GM18502 (cell line): ENCODE data around the gene CES4A.
"Not testable (repeated sequence)": the region's sequence is repeated elsewhere in the genome, so short reads cannot be mapped to it uniquely, and the experiment has no call there.

Experiments
- ATAC-seq: cut with Tn5 transposase; IDR thresholded peaks from one replicate; pipeline ENCODE4 v1.9.1; 2021; ENCODE audit warnings: mild to moderate bottlenecking; ENCODE audit not compliant: unreplicated experiment, poor library complexity

CES4A gene

GRCh38 chr16:66979011-66979717 is 9.2 kb upstream of the CES4A start:
- ATAC-seq: no peak

- no peak for ATAC-seq
Measured at GRCh38 chr16:66983033-66983432, 5.4 kb upstream of the CES4A start.

- no peak for ATAC-seq
Measured at GRCh38 chr16:66984892-66985311, 3.5 kb upstream of the CES4A start.

- no peak for ATAC-seq
Measured at GRCh38 chr16:66986559-66986958, 1.8 kb upstream of the CES4A start.

- no peak for ATAC-seq
Measured at GRCh38 chr16:66991545-66992077, 3.2 kb downstream of the CES4A start.

GRCh38 chr16:66993558-66993957 is 5.2 kb downstream of the CES4A start:
- not testable (repeated sequence) for ATAC-seq

GRCh38 chr16:66996324-66996982 is 8.1 kb downstream of the CES4A start:
- no peak for ATAC-seq

- no peak for ATAC-seq
Measured at GRCh38 chr16:66996983-66997358, 8.6 kb downstream of the CES4A start.

- ATAC-seq: no peak
Measured at GRCh38 chr16:67000384-67001351, 12.3 kb downstream of the CES4A start.

- no peak for ATAC-seq
Measured at GRCh38 chr16:67001726-67002125, 13.3 kb downstream of the CES4A start.

GRCh38 chr16:67006930-67007658 is 18.7 kb downstream of the CES4A start:
- no peak for ATAC-seq

GRCh38 chr16:67009158-67009557 is 20.8 kb downstream of the CES4A start:
- no peak for ATAC-seq

- no peak for ATAC-seq
Measured at GRCh38 chr16:67011274-67011673, 22.9 kb downstream of the CES4A start.

- ATAC-seq: no peak
Measured at GRCh38 chr16:67013233-67013822, 24.9 kb downstream of the CES4A start.

GRCh38 chr16:67013823-67014633 is 25.6 kb downstream of the CES4A start:
- ATAC-seq: peak; percentile 54

- no peak for ATAC-seq
Measured at GRCh38 chr16:67014634-67015312, 26.4 kb downstream of the CES4A start.

GRCh38 chr16:67015313-67015731 is 26.9 kb downstream of the CES4A start:
- ATAC-seq: no peak

GRCh38 chr16:67016143-67016542 is 27.8 kb downstream of the CES4A start:
- no peak for ATAC-seq
